SU-DHL-6 (cell line): ENCODE measurements around the gene OLIG2.

Experiments used
- H2AFZ ChIP-seq: fragments of 200-600 bp; sonication (generic); 2 replicates; pipeline ENCODE4 v1.6.1; 2014; ENCODE audit warnings: low read depth, mild to moderate bottlenecking, moderate library complexity, mixed read lengths, antibody characterized with exemption, low read length; ENCODE audit not compliant: severe bottlenecking
- H3F3A ChIP-seq: fragments of 200-600 bp; shearing (Covaris generic); 2 replicates; pipeline ENCODE4 v1.6.0; 2016; ENCODE audit warnings: antibody characterized with exemption, mild to moderate bottlenecking; ENCODE audit not compliant: insufficient read depth
- H3K27ac ChIP-seq: fragments of 200-600 bp; sonication (generic); 2 replicates; pipeline ENCODE4 v1.5.1; 2016; ENCODE audit warnings: low read depth, mild to moderate bottlenecking, low read length, moderate library complexity, mixed read lengths
- H3K27me3 ChIP-seq: fragments of 200-600 bp; sonication (generic), shearing (Covaris generic); 2 replicates; pipeline ENCODE4 v1.6.0; 2014; ENCODE audit warnings: mild to moderate bottlenecking, low read length
- H3K36me3 ChIP-seq: fragments of 200-600 bp; sonication (generic); 2 replicates; pipeline ENCODE4 v1.6.1; 2014; ENCODE audit warnings: mild to moderate bottlenecking, low read length, mixed read lengths
- H3K4me2 ChIP-seq: fragments of 300-600, 200-600 bp; shearing (Covaris generic), sonication (generic); 2 replicates; pipeline ENCODE4 v1.6.0; 2014; ENCODE audit warnings: low read length, low read depth, mild to moderate bottlenecking; ENCODE audit not compliant: poor library complexity, severe bottlenecking
- H3K4me3 ChIP-seq: fragments of 200-600 bp; sonication (generic); 2 replicates; pipeline ENCODE4 v1.5.1; 2014; ENCODE audit warnings: antibody characterized with exemption, low read length, mild to moderate bottlenecking, mixed read lengths; ENCODE audit not compliant: insufficient read depth, poor library complexity, severe bottlenecking
- H3K79me2 ChIP-seq: fragments of 200-600 bp; sonication (generic); 2 replicates; pipeline ENCODE4 v1.6.1; 2014; ENCODE audit warnings: mild to moderate bottlenecking, low read length, moderate library complexity; ENCODE audit not compliant: insufficient read depth
- H3K9ac ChIP-seq: fragments of 200-600 bp; sonication (generic); 2 replicates; pipeline ENCODE4 v1.7.0; 2014; ENCODE audit warnings: mild to moderate bottlenecking, low read length
- H3K9me2 ChIP-seq: fragments of 200-600 bp; sonication (generic); replicated peaks from 2 replicates; pipeline ENCODE4 v1.6.1; 2014; ENCODE audit warnings: low read length; ENCODE audit not compliant: insufficient read depth
- H3K9me3 ChIP-seq: fragments of 200-600 bp; sonication (generic); 2 replicates; pipeline ENCODE4 v1.6.1; 2014; ENCODE audit warnings: low read length, mixed read lengths; ENCODE audit not compliant: insufficient read depth
- H4K20me1 ChIP-seq: fragments of 200-600 bp; sonication (generic); 2 replicates; pipeline ENCODE4 v1.6.1; 2014; ENCODE audit warnings: low read depth, mild to moderate bottlenecking, antibody characterized with exemption, low read length, moderate library complexity, mixed read lengths
- CTCF ChIP-seq: fragments of 200-600 bp; sonication (generic); IDR thresholded peaks from one replicate; pipeline ENCODE4 v1.5.1; 2017; ENCODE audit warnings: antibody characterized with exemption, mild to moderate bottlenecking, low read length, moderate library complexity; ENCODE audit not compliant: insufficient read depth, poor library complexity, severe bottlenecking
- EZH2phosphoT487 ChIP-seq: fragments of 200-600 bp; sonication (generic), shearing (Covaris generic); conservative IDR thresholded peaks from 2 replicates; pipeline ENCODE4 v1.6.1; 2018; ENCODE audit warnings: mild to moderate bottlenecking, antibody characterized with exemption, low read length, moderate library complexity, mixed read lengths

OLIG2 gene

DNA sequence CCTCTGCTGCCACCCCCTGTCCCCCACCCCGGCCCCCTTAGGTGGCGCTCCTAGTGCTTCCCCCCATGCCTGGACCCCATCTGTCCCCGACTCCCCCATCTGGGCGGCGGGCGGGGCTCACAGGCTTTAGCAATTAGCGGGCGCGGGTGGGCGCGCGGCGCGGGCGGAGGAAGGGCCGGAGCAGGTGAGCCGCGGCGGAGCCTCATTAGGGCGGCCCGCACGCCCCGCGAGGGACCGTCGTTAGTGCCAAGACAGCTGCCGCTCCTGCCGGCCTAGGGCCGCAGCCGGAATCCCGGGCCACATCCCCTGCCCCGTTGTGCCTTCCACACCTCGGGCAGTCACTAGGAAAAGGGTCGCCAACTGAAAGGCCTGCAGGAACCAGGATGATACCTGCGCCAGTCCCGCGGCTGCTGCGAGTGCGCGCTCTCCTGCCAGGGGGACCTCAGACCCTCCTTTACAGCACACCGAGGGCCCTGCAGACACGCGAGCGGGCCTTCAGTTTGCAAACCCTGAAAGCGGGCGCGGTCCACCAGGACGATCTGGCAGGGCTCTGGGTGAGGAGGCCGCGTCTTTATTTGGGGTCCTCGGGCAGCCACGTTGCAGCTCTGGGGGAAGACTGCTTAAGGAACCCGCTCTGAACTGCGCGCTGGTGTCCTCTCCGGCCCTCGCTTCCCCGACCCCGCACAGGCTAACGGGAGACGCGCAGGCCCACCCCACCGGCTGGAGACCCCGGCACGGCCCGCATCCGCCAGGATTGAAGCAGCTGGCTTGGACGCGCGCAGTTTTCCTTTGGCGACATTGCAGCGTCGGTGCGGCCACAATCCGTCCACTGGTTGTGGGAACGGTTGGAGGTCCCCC lies 7.6 kb downstream of the OLIG2 start:
- no peaks in the 10 kb centered on the region for H3K36me3 ChIP-seq
- no peak overlapping the region for H2AFZ ChIP-seq
- TF ChIP-seq EZH2phosphoT487: no peak
- TF ChIP-seq CTCF: no peak
- H3K27ac ChIP-seq: no peak overlapping the region
- H3K27me3 ChIP-seq: no peaks in the 10 kb centered on the region
- no peak overlapping the region for H3K9ac ChIP-seq
- no peaks in the 10 kb centered on the region for H3K9me3 ChIP-seq
- no peaks in the 10 kb centered on the region for H4K20me1 ChIP-seq
- H3K4me3 ChIP-seq: no peak overlapping the region
- no peaks in the 10 kb centered on the region for H3K79me2 ChIP-seq
- H3K4me2 ChIP-seq: no peak overlapping the region
- H3K9me2 ChIP-seq: no peaks in the 10 kb centered on the region
- H3F3A ChIP-seq: no peaks in the 10 kb centered on the region

GRCh38 chr21:33033961-33034413 lies 8.3 kb downstream of the OLIG2 start:
- TF ChIP-seq CTCF (no peak), EZH2phosphoT487 (no peak)
- no peaks in the 10 kb centered on the region for H4K20me1 ChIP-seq
- H3K4me2 ChIP-seq: no peak overlapping the region
- H3K9me2 ChIP-seq: no peaks in the 10 kb centered on the region
- no peak overlapping the region for H3K27ac ChIP-seq
- no peaks in the 10 kb centered on the region for H3K36me3 ChIP-seq
- no peaks in the 10 kb centered on the region for H3F3A ChIP-seq
- H3K9me3 ChIP-seq: no peaks in the 10 kb centered on the region
- no peak overlapping the region for H2AFZ ChIP-seq
- H3K27me3 ChIP-seq: no peaks in the 10 kb centered on the region
- no peak overlapping the region for H3K9ac ChIP-seq
- H3K4me3 ChIP-seq: no peak overlapping the region
- no peaks in the 10 kb centered on the region for H3K79me2 ChIP-seq

- Histone ChIP-seq H3K9ac (no peak overlapping the region), H3F3A (no peaks in the 10 kb centered on the region), H3K36me3 (no peaks in the 10 kb centered on the region), H2AFZ (no peak overlapping the region), H3K9me2 (no peaks in the 10 kb centered on the region), H3K9me3 (no peaks in the 10 kb centered on the region), H3K4me2 (no peak overlapping the region), H3K27me3 (no peaks in the 10 kb centered on the region), H3K79me2 (no peaks in the 10 kb centered on the region), H4K20me1 (no peaks in the 10 kb centered on the region), H3K27ac (no peak overlapping the region), H3K4me3 (no peak overlapping the region)
- no peak for TF ChIP-seq CTCF
- TF ChIP-seq EZH2phosphoT487: no peak
Measured at GRCh38 chr21:33035147-33035546, 9.4 kb downstream of the OLIG2 start.
